K562 (cell line): ENCODE data around the gene ELP5. TPM values are rescaled to one million over a fixed set of nuclear protein-coding genes. Genes with fewer than 3 reads are reported as not detected.

Experiments used
- ASH1L ChIP-seq: fragments of 450-650 bp; IDR thresholded peaks from 2 replicates; pipeline ENCODE4 v1.6.1; 2018; ENCODE audit warnings: borderline replicate concordance, mild to moderate bottlenecking, low read depth; ENCODE audit not compliant: partially characterized antibody
- DDX20 ChIP-seq: fragments of 450-650 bp; IDR thresholded peaks from 2 replicates; pipeline ENCODE4 v1.6.1; 2016; ENCODE audit warnings: missing genetic modification characterization, low read depth, mild to moderate bottlenecking, missing compliant biosample characterization, moderate library complexity
- ERF ChIP-seq: fragments of 450-650 bp; formaldehyde crosslinking; IDR thresholded peaks from 2 replicates; pipeline ENCODE4 v1.4.0; 2020; ENCODE audit warnings: mild to moderate bottlenecking, mixed read lengths
- GABPA ChIP-seq: fragments of 200-800 bp; sonication (Bioruptor generic); conservative IDR thresholded peaks from 2 replicates; pipeline ENCODE4 v1.6.1; 2016; ENCODE audit warnings: low read depth, missing genetic modification characterization, missing compliant biosample characterization
- KAT8 ChIP-seq: fragments of 450-650 bp; IDR thresholded peaks from 2 replicates; pipeline ENCODE4 v1.6.1; 2016; ENCODE audit warnings: low read depth, mild to moderate bottlenecking
- KLF1 ChIP-seq: fragments of 450-650 bp; IDR thresholded peaks from 2 replicates; pipeline ENCODE4 v1.6.1; 2016; ENCODE audit warnings: missing genetic modification characterization, missing compliant biosample characterization
- MAFK ChIP-seq: IDR thresholded peaks from 2 replicates; pipeline ENCODE4 v1.6.1; 2011; ENCODE audit warnings: low read length, improper control_type of control experiment
- MCM5 ChIP-seq: fragments of 450-650 bp; IDR thresholded peaks from 2 replicates; pipeline ENCODE4 v1.6.1; 2016; ENCODE audit warnings: low read depth
- PHF20 ChIP-seq: fragments of 450-650 bp; IDR thresholded peaks from 2 replicates; pipeline ENCODE4 v1.6.1; 2018; ENCODE audit not compliant: partially characterized antibody
- PPARD ChIP-seq: fragments of 250-450 bp; sonication (Bioruptor Pico); IDR thresholded peaks from 2 replicates; pipeline ENCODE4 v1.8.0; 2022; ENCODE audit warnings: inconsistent platforms, mild to moderate bottlenecking, moderate library complexity
- PRPF4 ChIP-seq: fragments of 200-400 bp; formaldehyde crosslinking; IDR thresholded peaks from one replicate; pipeline ENCODE4 v1.6.1; 2017; ENCODE audit warnings: low read length, low read depth, mild to moderate bottlenecking; ENCODE audit not compliant: insufficient read depth, poor library complexity, severe bottlenecking
- RFX7 ChIP-seq: fragments of 250-450 bp; sonication (Bioruptor Pico); IDR thresholded peaks from 2 replicates; pipeline ENCODE4 v1.5.1; 2021; ENCODE audit warnings: mild to moderate bottlenecking
- SAFB2 ChIP-seq: fragments of 200-400 bp; formaldehyde crosslinking; IDR thresholded peaks from 2 replicates; pipeline ENCODE4 v1.6.1; 2018; ENCODE audit warnings: borderline replicate concordance, low read length, low read depth, moderate library complexity; ENCODE audit not compliant: severe bottlenecking
- SETDB1 ChIP-seq: IDR thresholded peaks from one replicate; pipeline ENCODE4 v1.6.1; 2012; ENCODE audit warnings: low read length, control low read depth, inconsistent platforms
- SMARCA4 ChIP-seq: fragments of 450-650 bp; IDR thresholded peaks from 2 replicates; pipeline ENCODE4 v1.6.1; 2016
- XRCC4 ChIP-seq: IDR thresholded peaks from one replicate; pipeline ENCODE4 v1.6.1; 2011; ENCODE audit not compliant: insufficient read depth, insufficient read length; ENCODE audit errors: extremely low read depth
- ZNF134 ChIP-seq: fragments of 250-450 bp; sonication (Bioruptor Pico); conservative IDR thresholded peaks from 2 replicates; pipeline ENCODE4 v1.4.0; 2020
- polyA plus RNA-seq, 8 experiments: library from polyadenylated mRNA; depleted of rRNA in 4 of 8; stranded (reverse) in 5 of 8; unstranded in 3 of 8; fragments of >200 nt; fragmentation: Nextera tagmentation in 2 of 8; fragmentation: Illumina TruSeq in 1 of 8; extraction: Ambion mirVana in 2 of 8; extraction: Trizol in 1 of 8; gene quantifications; 2 replicates each; pipeline versions ENCODE4 v1.2.1 to v1.2.3, GENCODE V29; 2011 to 2014; ENCODE audit warnings: inconsistent platforms in 1 of 8, missing spikeins in 1 of 8
- total RNA-seq, 7 experiments: library from RNA; depleted of rRNA in 6 of 7; stranded (reverse); fragments of >200 nt in 6 of 7; fragmentation: Illumina TruSeq in 2 of 7; extraction: Trizol in 2 of 7; gene quantifications; 2 replicates each; pipeline versions ENCODE4 v1.2.1 to v1.2.3, GENCODE V29; 2011 to 2021; ENCODE audit warnings: low replicate concordance in 1 of 7
- TF ChIP-seq, protein P1 (sequence below): sonication (generic); formaldehyde crosslinking; IDR thresholded peaks from 2 replicates; pipeline ENCODE4 v1.9.0; 2022; ENCODE audit warnings: mild to moderate bottlenecking, missing genetic modification reagents
- TF ChIP-seq, protein P2 (sequence below): fragments of 450-650 bp; formaldehyde crosslinking; IDR thresholded peaks from 2 replicates; pipeline ENCODE4 v1.4.0; 2022; ENCODE audit warnings: missing genetic modification characterization
- TF ChIP-seq, protein P3 (sequence below): fragments of 250-450 bp; sonication (Bioruptor Pico); IDR thresholded peaks from 2 replicates; pipeline ENCODE4 v1.4.0; 2020; ENCODE audit warnings: mild to moderate bottlenecking, moderate library complexity
- TF ChIP-seq, protein P4 (sequence below): fragments of 250-450 bp; sonication (Bioruptor Pico); IDR thresholded peaks from 2 replicates; pipeline ENCODE4 v1.5.1; 2021; ENCODE audit warnings: mild to moderate bottlenecking
- TF ChIP-seq, protein P5 (sequence below): IDR thresholded peaks from 2 replicates; pipeline ENCODE4 v1.6.1; 2014; ENCODE audit warnings: antibody characterized with exemption

Gene ELP5
- total and polyA plus RNA-seq, 9 of the 15 experiments (the other 6 are each of a cell fraction or from before 2014, with no cell fraction given) = 25.7 to 77.9 (median 52.9) TPM

DNA sequence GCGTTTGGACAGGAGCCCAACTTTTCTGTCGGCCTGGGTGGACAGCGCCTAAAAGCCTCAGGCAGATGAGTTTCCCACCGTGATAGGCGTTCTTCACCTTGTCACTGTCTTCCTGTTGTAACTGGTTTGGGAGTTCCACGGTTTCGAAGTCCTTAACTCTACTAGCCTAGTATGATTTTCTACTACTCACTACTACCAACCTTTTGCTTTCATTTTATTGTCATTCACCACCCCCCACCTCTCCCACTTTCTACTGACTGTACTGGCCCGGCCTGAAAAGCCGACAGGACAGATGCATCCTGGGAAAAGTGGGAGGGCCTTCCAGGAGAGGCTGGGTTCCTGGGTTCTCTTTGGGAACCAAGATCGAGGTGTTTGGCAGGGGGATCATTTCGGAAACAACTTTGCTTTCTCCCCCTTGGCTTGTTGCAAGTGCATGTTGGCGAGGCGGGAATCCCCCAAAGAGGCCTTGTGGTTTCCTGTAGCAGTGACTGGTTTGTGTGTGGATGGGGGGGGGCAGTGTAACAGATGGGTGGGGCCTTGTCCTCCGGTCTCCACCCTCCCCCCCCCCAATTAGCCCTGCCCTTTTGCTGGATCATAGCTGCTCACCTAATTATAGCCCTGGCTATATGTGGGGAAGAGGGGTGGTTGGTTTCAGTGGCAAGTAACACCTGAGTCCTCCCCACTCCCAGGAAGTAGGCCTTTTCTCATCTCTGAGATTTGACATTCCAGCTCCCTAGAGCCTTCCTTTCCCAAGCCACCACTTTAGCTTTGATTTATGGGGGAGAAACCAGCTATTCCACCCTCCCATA lies 56.8 kb downstream of the ELP5 start (continued):
- no peak for TF ChIP-seq KAT8
- TF ChIP-seq ZNF134 = no peak
- no peak for TF ChIP-seq SAFB2
- TF ChIP-seq, protein P1, sequence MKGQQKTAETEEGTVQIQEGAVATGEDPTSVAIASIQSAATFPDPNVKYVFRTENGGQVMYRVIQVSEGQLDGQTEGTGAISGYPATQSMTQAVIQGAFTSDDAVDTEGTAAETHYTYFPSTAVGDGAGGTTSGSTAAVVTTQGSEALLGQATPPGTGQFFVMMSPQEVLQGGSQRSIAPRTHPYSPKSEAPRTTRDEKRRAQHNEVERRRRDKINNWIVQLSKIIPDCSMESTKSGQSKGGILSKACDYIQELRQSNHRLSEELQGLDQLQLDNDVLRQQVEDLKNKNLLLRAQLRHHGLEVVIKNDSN = no peak
- TF ChIP-seq SMARCA4 = no peak
- TF ChIP-seq SETDB1 = no peak
- TF ChIP-seq, protein P2, sequence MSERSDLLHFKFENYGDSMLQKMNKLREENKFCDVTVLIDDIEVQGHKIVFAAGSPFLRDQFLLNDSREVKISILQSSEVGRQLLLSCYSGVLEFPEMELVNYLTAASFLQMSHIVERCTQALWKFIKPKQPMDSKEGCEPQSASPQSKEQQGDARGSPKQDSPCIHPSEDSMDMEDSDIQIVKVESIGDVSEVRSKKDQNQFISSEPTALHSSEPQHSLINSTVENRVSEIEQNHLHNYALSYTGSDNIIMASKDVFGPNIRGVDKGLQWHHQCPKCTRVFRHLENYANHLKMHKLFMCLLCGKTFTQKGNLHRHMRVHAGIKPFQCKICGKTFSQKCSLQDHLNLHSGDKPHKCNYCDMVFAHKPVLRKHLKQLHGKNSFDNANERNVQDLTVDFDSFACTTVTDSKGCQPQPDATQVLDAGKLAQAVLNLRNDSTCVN (CRISPR knock-in tag) = no peak
- no peak for TF ChIP-seq KLF1 (tag)
- TF ChIP-seq PPARD = no peak
- TF ChIP-seq, protein P3, sequence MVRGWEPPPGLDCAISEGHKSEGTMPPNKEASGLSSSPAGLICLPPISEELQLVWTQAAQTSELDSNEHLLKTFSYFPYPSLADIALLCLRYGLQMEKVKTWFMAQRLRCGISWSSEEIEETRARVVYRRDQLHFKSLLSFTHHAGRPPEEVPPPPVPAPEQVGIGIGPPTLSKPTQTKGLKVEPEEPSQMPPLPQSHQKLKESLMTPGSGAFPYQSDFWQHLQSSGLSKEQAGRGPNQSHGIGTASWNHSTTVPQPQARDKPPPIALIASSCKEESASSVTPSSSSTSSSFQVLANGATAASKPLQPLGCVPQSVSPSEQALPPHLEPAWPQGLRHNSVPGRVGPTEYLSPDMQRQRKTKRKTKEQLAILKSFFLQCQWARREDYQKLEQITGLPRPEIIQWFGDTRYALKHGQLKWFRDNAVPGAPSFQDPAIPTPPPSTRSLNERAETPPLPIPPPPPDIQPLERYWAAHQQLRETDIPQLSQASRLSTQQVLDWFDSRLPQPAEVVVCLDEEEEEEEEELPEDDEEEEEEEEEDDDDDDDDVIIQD (CRISPR knock-in tag) = no peak
- TF ChIP-seq, protein P4, sequence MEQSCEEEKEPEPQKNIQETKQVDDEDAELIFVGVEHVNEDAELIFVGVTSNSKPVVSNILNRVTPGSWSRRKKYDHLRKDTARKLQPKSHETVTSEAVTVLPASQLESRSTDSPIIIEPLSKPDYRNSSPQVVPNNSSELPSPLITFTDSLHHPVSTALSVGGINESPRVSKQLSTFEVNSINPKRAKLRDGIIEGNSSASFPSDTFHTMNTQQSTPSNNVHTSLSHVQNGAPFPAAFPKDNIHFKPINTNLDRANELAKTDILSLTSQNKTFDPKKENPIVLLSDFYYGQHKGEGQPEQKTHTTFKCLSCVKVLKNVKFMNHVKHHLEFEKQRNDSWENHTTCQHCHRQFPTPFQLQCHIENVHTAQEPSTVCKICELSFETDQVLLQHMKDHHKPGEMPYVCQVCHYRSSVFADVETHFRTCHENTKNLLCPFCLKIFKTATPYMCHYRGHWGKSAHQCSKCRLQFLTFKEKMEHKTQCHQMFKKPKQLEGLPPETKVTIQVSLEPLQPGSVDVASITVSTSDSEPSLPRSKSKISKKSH (CRISPR knock-in tag) = no peak
- TF ChIP-seq MAFK = no peak
- TF ChIP-seq ASH1L = no peak
- no peak for TF ChIP-seq GABPA
- no peak for TF ChIP-seq ERF (CRISPR knock-in tag)
- TF ChIP-seq XRCC4 = no peak
- TF ChIP-seq, protein P5, sequence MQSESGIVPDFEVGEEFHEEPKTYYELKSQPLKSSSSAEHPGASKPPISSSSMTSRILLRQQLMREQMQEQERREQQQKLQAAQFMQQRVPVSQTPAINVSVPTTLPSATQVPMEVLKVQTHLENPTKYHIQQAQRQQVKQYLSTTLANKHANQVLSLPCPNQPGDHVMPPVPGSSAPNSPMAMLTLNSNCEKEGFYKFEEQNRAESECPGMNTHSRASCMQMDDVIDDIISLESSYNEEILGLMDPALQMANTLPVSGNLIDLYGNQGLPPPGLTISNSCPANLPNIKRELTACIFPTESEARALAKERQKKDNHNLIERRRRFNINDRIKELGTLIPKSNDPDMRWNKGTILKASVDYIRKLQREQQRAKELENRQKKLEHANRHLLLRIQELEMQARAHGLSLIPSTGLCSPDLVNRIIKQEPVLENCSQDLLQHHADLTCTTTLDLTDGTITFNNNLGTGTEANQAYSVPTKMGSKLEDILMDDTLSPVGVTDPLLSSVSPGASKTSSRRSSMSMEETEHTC = no peak
- TF ChIP-seq PHF20 = no peak
- TF ChIP-seq MCM5 = no peak
- TF ChIP-seq PRPF4 = no peak
- no peak for TF ChIP-seq RFX7
- TF ChIP-seq DDX20 (tag) = no peak
